WTC11 (cell line): ENCODE measurements around the gene BAZ2A. TPM values are rescaled to one million over a fixed set of nuclear protein-coding genes. Genes with fewer than 3 reads are reported as not detected.
A peak's percentile ranks its signal among the peaks of the same experiment; 100 is the strongest.

Source experiments
- EMX1 ChIP-seq: fragments of 250-450 bp; sonication (Bioruptor Pico); IDR thresholded peaks from 2 replicates; pipeline ENCODE4 v1.8.0; 2021; ENCODE audit warnings: mild to moderate bottlenecking
- ERG ChIP-seq: fragments of 250-450 bp; sonication (Bioruptor Pico); IDR thresholded peaks from 2 replicates; pipeline ENCODE4 v1.8.0; 2021; ENCODE audit warnings: mild to moderate bottlenecking
- FOXJ3 ChIP-seq: sonication (generic); formaldehyde crosslinking; IDR thresholded peaks from 2 replicates; pipeline ENCODE4 v1.9.0; 2021; ENCODE audit warnings: missing genetic modification reagents, mild to moderate bottlenecking, borderline replicate concordance
- HMGXB4 ChIP-seq: sonication (generic); formaldehyde crosslinking; IDR thresholded peaks from 2 replicates; pipeline ENCODE4 v1.8.1; 2023; ENCODE audit warnings: mild to moderate bottlenecking, moderate library complexity, missing genetic modification reagents
- IRF1 ChIP-seq: sonication (generic); formaldehyde crosslinking; IDR thresholded peaks from 2 replicates; pipeline ENCODE4 v1.8.0; 2023; ENCODE audit warnings: missing genetic modification reagents
- MAX ChIP-seq: sonication (generic); formaldehyde crosslinking; IDR thresholded peaks from 2 replicates; pipeline ENCODE4 v1.8.0; 2022; ENCODE audit warnings: mild to moderate bottlenecking, missing genetic modification reagents
- OVOL2 ChIP-seq: fragments of 250-450 bp; sonication (Bioruptor Pico); IDR thresholded peaks from 2 replicates; pipeline ENCODE4 v1.9.0; 2021; ENCODE audit warnings: mild to moderate bottlenecking, borderline replicate concordance
- PRRX2 ChIP-seq: fragments of 250-450 bp; sonication (Bioruptor Pico); IDR thresholded peaks from 2 replicates; pipeline ENCODE4 v1.8.0; 2021; ENCODE audit warnings: mild to moderate bottlenecking
- RORB ChIP-seq: fragments of 250-450 bp; sonication (Bioruptor Pico); IDR thresholded peaks from 2 replicates; pipeline ENCODE4 v1.9.0; 2021; ENCODE audit warnings: mild to moderate bottlenecking
- TEAD1 ChIP-seq: sonication (generic); formaldehyde crosslinking; IDR thresholded peaks from 2 replicates; pipeline ENCODE4 v1.8.0; 2022; ENCODE audit warnings: mild to moderate bottlenecking, missing genetic modification reagents
- TEAD4 ChIP-seq: sonication (generic); formaldehyde crosslinking; IDR thresholded peaks from 2 replicates; pipeline ENCODE4 v1.8.0; 2022; ENCODE audit warnings: mild to moderate bottlenecking, missing genetic modification reagents
- ZBTB43 ChIP-seq: sonication (generic); formaldehyde crosslinking; IDR thresholded peaks from 2 replicates; pipeline ENCODE4 v1.8.1; 2023; ENCODE audit warnings: mild to moderate bottlenecking, missing genetic modification reagents
- ZNF219 ChIP-seq: sonication (generic); formaldehyde crosslinking; IDR thresholded peaks from 2 replicates; pipeline ENCODE4 v1.8.0; 2023; ENCODE audit warnings: missing genetic modification reagents, mild to moderate bottlenecking, borderline replicate concordance
- ZNF396 ChIP-seq: fragments of 250-450 bp; sonication (Bioruptor Pico); IDR thresholded peaks from 2 replicates; pipeline ENCODE4 v1.8.0; 2021; ENCODE audit warnings: mild to moderate bottlenecking, moderate library complexity, borderline replicate concordance
- ZNF416 ChIP-seq: fragments of 250-450 bp; sonication (Bioruptor Pico); IDR thresholded peaks from 2 replicates; pipeline ENCODE4 v1.9.0; 2021; ENCODE audit warnings: mild to moderate bottlenecking, inconsistent platforms
- ZNF425 ChIP-seq: fragments of 250-450 bp; sonication (Bioruptor Pico); conservative IDR thresholded peaks from 2 replicates; pipeline ENCODE4 v1.9.0; 2021; ENCODE audit warnings: mild to moderate bottlenecking
- ZNF671 ChIP-seq: fragments of 250-450 bp; sonication (Bioruptor Pico); IDR thresholded peaks from 2 replicates; pipeline ENCODE4 v1.8.0; 2021; ENCODE audit warnings: mild to moderate bottlenecking
- total RNA-seq: library from RNA; stranded (reverse); gene quantifications from 3 replicates; pipeline ENCODE4 v1.2.3, GENCODE V29; 2021

The BAZ2A gene
- total RNA-seq, 1 experiment from 2014 or later = 114 TPM

GRCh38 chr12:56636675-56637540, 6.8 kb upstream of the BAZ2A start (continued):
- TF ChIP-seq ZNF425 (CRISPR knock-in tag) = 0 out of 2 replicates have a peak, but pooled peaks have one; percentile 30
- TF ChIP-seq ZNF396 (CRISPR knock-in tag) = no peak
- no peak for TF ChIP-seq ZNF219 (CRISPR knock-in tag)
- TF ChIP-seq PRRX2 = peak; percentile 24; the same call in 1 of the 2 replicates
- TF ChIP-seq EMX1 = no peak
- peak; percentile 54; the same call in 1 of the 2 replicates for TF ChIP-seq ZNF416
- TF ChIP-seq MAX = peak; percentile 24; the same call in 1 of the 2 replicates
- peak; percentile 80 for TF ChIP-seq ERG (CRISPR knock-in tag)
- TF ChIP-seq ZBTB43 (CRISPR knock-in tag) = no peak
- TF ChIP-seq TEAD4 (CRISPR knock-in tag) = no peak
- peak; percentile 9 for TF ChIP-seq TEAD1 (CRISPR knock-in tag)
- TF ChIP-seq OVOL2 (CRISPR knock-in tag) = no peak
- TF ChIP-seq ZNF671 (CRISPR knock-in tag) = 0 out of 2 replicates have a peak, but pooled peaks have one; percentile 46
- TF ChIP-seq HMGXB4 = 0 out of 2 replicates have a peak, but pooled peaks have one; percentile 41
- no peak for TF ChIP-seq FOXJ3 (CRISPR knock-in tag)
- TF ChIP-seq RORB (CRISPR knock-in tag) = no peak
- no peak for TF ChIP-seq IRF1 (CRISPR knock-in tag)
